HG02870 (cell line): ENCODE data around the gene CCNK.

Source experiments
- ATAC-seq: cut with Tn5 transposase; IDR thresholded peaks from one replicate; pipeline ENCODE4 v1.9.1; 2021; ENCODE audit warnings: mild to moderate bottlenecking, moderate library complexity; ENCODE audit not compliant: unreplicated experiment

CCNK gene

GRCh38 chr14:99465288-99465687 lies 15.9 kb upstream of the CCNK start:
- no peak for ATAC-seq

- ATAC-seq: no peak
Measured at GRCh38 chr14:99466758-99467157, 14.5 kb upstream of the CCNK start.

- no peak for ATAC-seq
Measured at GRCh38 chr14:99467336-99468078, 13.7 kb upstream of the CCNK start.

- no peak for ATAC-seq
Measured at GRCh38 chr14:99468081-99468480, 13.1 kb upstream of the CCNK start.

- no peak for ATAC-seq
Measured at GRCh38 chr14:99468836-99469592, 12.2 kb upstream of the CCNK start.

- ATAC-seq: no peak
Measured at GRCh38 chr14:99471731-99472130, 9.5 kb upstream of the CCNK start.

- ATAC-seq: no peak
Measured at GRCh38 chr14:99472937-99473336, 8.3 kb upstream of the CCNK start.

- no peak for ATAC-seq
Measured at GRCh38 chr14:99473458-99473857, 7.8 kb upstream of the CCNK start.

GRCh38 chr14:99475179-99475578 lies 6.0 kb upstream of the CCNK start:
- ATAC-seq: no peak

GRCh38 chr14:99475660-99476059 lies 5.5 kb upstream of the CCNK start:
- ATAC-seq: no peak

- ATAC-seq: no peak
Measured at GRCh38 chr14:99476864-99477263, 4.3 kb upstream of the CCNK start.

GRCh38 chr14:99478128-99478527 lies 3.1 kb upstream of the CCNK start:
- ATAC-seq: no peak

- ATAC-seq: no peak
Measured at GRCh38 chr14:99479160-99479905, 1.9 kb upstream of the CCNK start.

- peak; percentile 3 for ATAC-seq
Measured at GRCh38 chr14:99479906-99480869, 1.0 kb upstream of the CCNK start, which contains the start of gene SETD3. Gene SETD3, minus strand, starts transcription at chr14:99480859. Its CDS starts 15,054 bp downstream, at chr14:99465805.

- no peak for ATAC-seq
Measured at GRCh38 chr14:99481745-99482099, 513 bp downstream of the CCNK start.

- no peak for ATAC-seq
Measured at GRCh38 chr14:99484106-99484505, 2.9 kb downstream of the CCNK start.

GRCh38 chr14:99497341-99497740 lies 16.1 kb downstream of the CCNK start:
- ATAC-seq: no peak

GRCh38 chr14:99497894-99498293 lies 16.7 kb downstream of the CCNK start:
- ATAC-seq: no peak

GRCh38 chr14:99502989-99503421 lies 21.8 kb downstream of the CCNK start:
- ATAC-seq: peak; percentile 89

GRCh38 chr14:99503848-99504453 lies 22.7 kb downstream of the CCNK start:
- no peak for ATAC-seq
